ENCODE results near the gene IPO9. TPM values are rescaled to one million over a fixed set of nuclear protein-coding genes. Genes with fewer than 3 reads are reported as not detected.
A peak's percentile ranks its signal among the peaks of the same experiment; 100 is the strongest.

Gene IPO9
- total RNA-seq, 2 experiments from 2014 or later, result 67.6 to 67.9 TPM

GRCh38 chr1:201884425-201884824 lies 55.5 kb downstream of the IPO9 start:
- ChIA-PET POLR2A (interaction anchor here (0.8 to 1.6 kb wide), 2 partner anchors 9 to 16 kb away, joined by 4 read pairs; no protein-coding TSS in a partner anchor), CTCF (interaction anchor here (5.9 kb wide), 1 partner anchor 11 kb away, joined by 55 read pairs; no protein-coding TSS in a partner anchor)
- H3K36me3 Mint-ChIP-seq, result no peaks in the 10 kb centered on the region

GRCh38 chr1:201885531-201886075 lies 56.6 kb downstream of the IPO9 start:
- Mint-ChIP-seq H3K27me3 (peaks cover 25% of the 10 kb centered on the region), H3K27ac (no peak overlapping the region), H3K4me3 (no peak overlapping the region), H3K4me1 (ENCODE audit: low read depth) (peaks cover 8% of the 10 kb centered on the region), H3K36me3 (no peaks in the 10 kb centered on the region), H3K9me3 (no peaks in the 10 kb centered on the region)
- ChIA-PET POLR2A (no interaction called here), CTCF (interaction anchor here (2.2 to 5.9 kb wide), 2 partner anchors 10 kb away, joined by 36 to 55 read pairs; no protein-coding TSS in a partner anchor)
- no peak for DNase-seq
- intact Hi-C loops (cut with micrococcal nuclease), result no loop called here

More at GRCh38 chr1:201884425-201884824, 55.5 kb downstream of the IPO9 start:
- Mint-ChIP-seq H3K9me3 (no peaks in the 10 kb centered on the region), H3K27me3 (peaks cover 16% of the 10 kb centered on the region), H3K4me3 (no peak overlapping the region), H3K27ac (no peak overlapping the region), H3K4me1 (ENCODE audit: low read depth) (peaks cover 6% of the 10 kb centered on the region)
- DNase-seq, result no peak
- intact Hi-C loops (cut with micrococcal nuclease), result no loop called here

DNA sequence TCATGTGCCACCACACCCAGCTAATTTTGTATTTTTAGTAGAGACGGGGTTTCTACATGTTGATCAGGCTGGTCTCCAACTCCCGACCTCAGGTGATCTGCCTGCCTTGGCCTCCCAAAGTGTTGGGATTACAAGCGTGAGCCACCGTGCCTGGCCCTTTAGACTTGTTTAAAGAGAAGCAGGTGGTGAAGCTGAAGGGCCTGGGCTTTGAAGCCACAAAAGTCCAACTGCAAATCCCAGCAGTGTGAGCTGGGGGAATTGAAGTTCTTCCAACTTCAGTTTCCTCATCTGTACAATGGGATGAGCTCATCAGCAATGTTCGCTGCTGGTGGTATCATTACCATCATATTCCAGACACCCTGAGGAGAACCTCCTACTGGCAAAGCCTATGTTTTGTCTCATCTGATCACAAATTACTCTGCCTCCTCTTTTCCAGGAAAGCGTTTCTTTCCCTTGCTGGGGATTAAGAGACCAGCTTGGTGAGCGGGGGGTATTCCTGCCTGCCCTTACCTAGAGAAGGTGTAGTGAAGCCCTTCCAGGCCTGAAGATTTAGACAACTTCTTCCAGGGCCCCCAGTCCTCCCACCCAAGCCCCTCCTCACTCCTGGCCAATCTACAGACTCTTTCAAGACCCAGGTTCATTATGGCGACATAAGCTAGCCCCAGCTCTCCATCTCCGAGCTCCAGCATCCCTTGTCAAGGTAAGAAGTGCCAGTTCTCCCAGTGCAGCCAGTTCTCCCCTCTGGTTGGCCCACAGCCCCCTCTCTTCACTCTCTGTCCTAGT lies 57.3 kb downstream of the IPO9 start:
- Mint-ChIP-seq H3K4me3 (no peak overlapping the region), H3K4me1 (ENCODE audit: low read depth) (peaks cover 8% of the 10 kb centered on the region), H3K9me3 (no peaks in the 10 kb centered on the region), H3K27ac (no peak overlapping the region), H3K36me3 (no peaks in the 10 kb centered on the region), H3K27me3 (peaks cover 29% of the 10 kb centered on the region)
- ChIA-PET POLR2A (no interaction called here), CTCF (interaction anchor here (1.2 to 2.2 kb wide), 2 partner anchors 9 to 10 kb away, joined by 8 to 36 read pairs; no protein-coding TSS in a partner anchor)
- no peak for DNase-seq
- intact Hi-C loops (cut with micrococcal nuclease), result no loop called here

- POLR2A ChIA-PET, result no interaction called here
- no peak overlapping the region for H3K4me3 Mint-ChIP-seq
- no peak for DNase-seq
- CTCF ChIA-PET, result interaction anchor here (1.2 to 2.2 kb wide), 2 partner anchors 9 to 10 kb away, joined by 8 to 36 read pairs; no protein-coding TSS in a partner anchor
- no peaks in the 10 kb centered on the region for H3K36me3 Mint-ChIP-seq
- no peak overlapping the region for H3K27ac Mint-ChIP-seq
- H3K27me3 Mint-ChIP-seq, result peaks cover 37% of the 10 kb centered on the region
- H3K4me1 Mint-ChIP-seq (ENCODE audit: low read depth), result peaks cover 8% of the 10 kb centered on the region
- intact Hi-C loops (cut with micrococcal nuclease), result no loop called here
- no peaks in the 10 kb centered on the region for H3K9me3 Mint-ChIP-seq
Measured at GRCh38 chr1:201887116-201887866, 58.3 kb downstream of the IPO9 start.

DNA sequence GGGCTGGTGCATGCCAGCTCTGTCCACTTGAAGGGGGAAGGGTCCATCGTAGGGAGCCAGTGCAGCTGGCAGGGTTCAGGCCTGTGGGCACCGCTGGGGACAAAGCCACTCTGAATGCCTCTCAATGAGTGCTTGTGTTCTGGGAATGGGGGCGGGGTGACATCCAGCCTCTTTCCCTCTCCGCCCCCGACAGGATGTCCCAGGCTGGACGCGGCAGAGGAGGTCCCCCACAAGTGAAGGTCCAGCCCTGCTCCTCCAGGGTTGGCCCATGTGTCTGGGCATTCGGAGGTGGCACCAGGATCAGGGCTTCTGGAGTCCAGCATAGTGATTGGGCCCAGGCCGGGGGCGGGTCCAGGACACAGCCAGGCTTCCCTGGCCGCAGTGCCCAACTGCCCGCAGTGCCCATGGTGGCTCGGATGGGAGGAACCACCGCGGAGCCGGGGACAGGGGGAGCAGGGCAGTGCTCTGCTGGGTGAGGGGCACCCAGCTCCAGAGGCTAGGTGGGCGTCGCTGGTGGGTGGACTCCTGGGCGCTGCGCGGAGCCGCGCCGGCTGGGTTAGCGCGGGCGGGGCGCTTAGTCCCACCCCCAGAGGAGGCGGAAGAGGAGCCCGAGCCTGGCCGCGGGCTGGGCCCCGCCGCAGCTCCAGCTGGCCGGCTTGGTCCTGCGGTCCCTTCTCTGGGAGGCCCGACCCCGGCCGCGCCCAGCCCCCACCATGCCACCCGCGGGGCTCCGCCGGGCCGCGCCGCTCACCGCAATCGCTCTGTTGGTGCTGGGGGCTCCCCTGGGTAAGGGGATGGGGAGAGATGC lies 59.5 kb downstream of the IPO9 start, which contains the start of gene SHISA4:
TSS of gene SHISA4 (plus strand) at position 617 of the 808 bp plus-strand sequence. CDS start at position 714, 97 bp downstream.
- Mint-ChIP-seq H3K27me3 (peaks cover 41% of the 10 kb centered on the region), H3K4me1 (ENCODE audit: low read depth) (peaks cover 4% of the 10 kb centered on the region), H3K4me3 (peak within 1 kb of the TSS; percentile 16), H3K36me3 (no peaks in the 10 kb centered on the region), H3K9me3 (no peaks in the 10 kb centered on the region), H3K27ac (no peak within 1 kb of the TSS)
- ChIA-PET CTCF (interaction anchor here (0.8 to 1.4 kb wide), 4 partner anchors 10 to 305 kb away, joined by 3 to 4 read pairs (median 3); partner anchors contain the start of gene LGR6), POLR2A (no interaction called here)
- intact Hi-C loops (cut with micrococcal nuclease), result no loop called here
- peak; percentile 23 for DNase-seq

DNA sequence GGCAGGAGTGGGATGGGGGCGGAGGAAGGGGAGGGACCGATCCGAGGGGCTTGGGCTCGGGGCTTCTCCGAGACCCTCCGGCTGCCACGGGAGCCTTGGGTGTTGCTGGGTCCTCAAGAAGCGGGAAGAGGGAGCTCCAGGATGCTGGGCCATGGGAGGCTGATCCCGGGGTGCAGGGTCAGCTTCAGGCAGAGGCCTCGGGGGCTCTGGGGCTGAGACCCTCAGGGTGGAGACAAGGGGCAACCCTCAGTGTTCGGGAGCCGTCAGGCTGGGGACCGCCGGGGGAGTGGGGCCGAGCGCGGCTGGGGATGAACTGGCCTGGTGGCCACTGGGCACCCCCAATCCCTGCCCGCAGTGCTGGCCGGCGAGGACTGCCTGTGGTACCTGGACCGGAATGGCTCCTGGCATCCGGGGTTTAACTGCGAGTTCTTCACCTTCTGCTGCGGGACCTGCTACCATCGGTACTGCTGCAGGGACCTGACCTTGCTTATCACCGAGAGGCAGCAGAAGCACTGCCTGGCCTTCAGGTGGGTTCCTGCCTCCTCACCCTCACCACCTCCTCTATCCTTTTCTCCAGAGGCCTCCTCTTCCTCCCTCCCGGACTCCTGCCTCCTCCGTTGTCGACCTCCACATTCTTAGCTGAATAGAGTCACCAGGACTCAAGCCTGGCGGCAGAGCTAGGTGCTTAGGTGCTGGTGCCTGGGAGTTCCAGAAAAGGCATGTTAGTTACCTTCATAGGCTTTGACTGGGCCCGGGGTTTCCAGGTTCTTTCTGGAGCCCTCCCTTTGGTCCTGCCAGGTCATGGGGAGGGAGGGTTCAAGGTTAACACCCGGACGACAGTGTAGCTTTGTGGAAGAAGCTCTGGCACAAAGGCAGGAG lies 60.4 kb downstream of the IPO9 start:
- Mint-ChIP-seq H3K4me3 (peak overlapping the region; percentile 16), H3K27me3 (peaks cover 49% of the 10 kb centered on the region), H3K9me3 (no peaks in the 10 kb centered on the region), H3K4me1 (ENCODE audit: low read depth) (peaks cover 2% of the 10 kb centered on the region), H3K36me3 (no peaks in the 10 kb centered on the region), H3K27ac (no peak overlapping the region)
- ChIA-PET POLR2A (no interaction called here), CTCF (interaction anchor here (0.8 to 1.4 kb wide), 4 partner anchors 11 to 304 kb away, joined by 3 to 4 read pairs (median 3); partner anchors contain the start of gene LGR6)
- no peak for DNase-seq
- intact Hi-C loops (cut with micrococcal nuclease), result no loop called here

GRCh38 chr1:201890223-201890622 lies 61.3 kb downstream of the IPO9 start:
- no peak for DNase-seq
- POLR2A ChIA-PET, result no interaction called here
- intact Hi-C loops (cut with micrococcal nuclease), result no loop called here
- Mint-ChIP-seq H3K4me3 (no peak overlapping the region), H3K4me1 (ENCODE audit: low read depth) (peaks cover 2% of the 10 kb centered on the region), H3K27me3 (peaks cover 49% of the 10 kb centered on the region), H3K9me3 (no peaks in the 10 kb centered on the region), H3K36me3 (no peaks in the 10 kb centered on the region), H3K27ac (no peak overlapping the region)
- CTCF ChIA-PET, result interaction anchor here (1.4 kb wide), 1 partner anchor 11 kb away, joined by 3 read pairs; no protein-coding TSS in a partner anchor

GRCh38 chr1:201890806-201891450 lies 62.0 kb downstream of the IPO9 start:
- POLR2A ChIA-PET, result no interaction called here
- H3K27me3 Mint-ChIP-seq, result peaks cover 49% of the 10 kb centered on the region
- no peaks in the 10 kb centered on the region for H3K36me3 Mint-ChIP-seq

GRCh38 chr1:201891451-201892045 lies 62.6 kb downstream of the IPO9 start:
- DNase-seq, result no peak
- no peak overlapping the region for H3K4me3 Mint-ChIP-seq
- no peaks in the 10 kb centered on the region for H3K36me3 Mint-ChIP-seq
- no peaks in the 10 kb centered on the region for H3K9me3 Mint-ChIP-seq
- ChIA-PET CTCF (interaction anchor here (1.1 to 2.0 kb wide), 2 partner anchors 9 to 14 kb away, joined by 3 to 6 read pairs; no protein-coding TSS in a partner anchor), POLR2A (no interaction called here)
- H3K27ac Mint-ChIP-seq, result no peak overlapping the region
- intact Hi-C loops (cut with micrococcal nuclease), result no loop called here
- peaks cover 49% of the 10 kb centered on the region for H3K27me3 Mint-ChIP-seq
- H3K4me1 Mint-ChIP-seq (ENCODE audit: low read depth), result peaks cover 10% of the 10 kb centered on the region

More at GRCh38 chr1:201890806-201891450, 62.0 kb downstream of the IPO9 start:
- no peaks in the 10 kb centered on the region for H3K9me3 Mint-ChIP-seq
- no peak overlapping the region for H3K4me3 Mint-ChIP-seq
- CTCF ChIA-PET, result interaction anchor here (2.0 kb wide), 1 partner anchor 13 kb away, joined by 6 read pairs; no protein-coding TSS in a partner anchor
- no peak overlapping the region for H3K27ac Mint-ChIP-seq
- DNase-seq, result no peak
- intact Hi-C loops (cut with micrococcal nuclease), result no loop called here
- peaks cover 4% of the 10 kb centered on the region for H3K4me1 Mint-ChIP-seq (ENCODE audit: low read depth)

- Mint-ChIP-seq H3K4me3 (no peak overlapping the region), H3K9me3 (no peaks in the 10 kb centered on the region), H3K4me1 (ENCODE audit: low read depth) (peaks cover 10% of the 10 kb centered on the region), H3K27ac (no peak overlapping the region), H3K27me3 (peaks cover 42% of the 10 kb centered on the region), H3K36me3 (no peaks in the 10 kb centered on the region)
- CTCF ChIA-PET, result interaction anchor here (1.1 to 2.0 kb wide), 2 partner anchors 9 to 14 kb away, joined by 3 to 6 read pairs; no protein-coding TSS in a partner anchor
- no peak for DNase-seq
- POLR2A ChIA-PET, result no interaction called here
- intact Hi-C loops (cut with micrococcal nuclease), result no loop called here
Measured at GRCh38 chr1:201892211-201892610, 63.3 kb downstream of the IPO9 start.

Data from activated CD4-positive, alpha-beta memory T cell treated with anti-CD3 and anti-CD28 coated beads for 36 hours (primary cell).